ENCODE results near the gene ZCCHC7. TPM values are rescaled to one million over a fixed set of nuclear protein-coding genes. Genes with fewer than 3 reads are reported as not detected.

The ZCCHC7 gene
- total and polyA plus RNA-seq, 2 of the 8 experiments (the other 6 are each of a cell fraction or from before 2014, with no cell fraction given), result 12.2 to 27.5 TPM

- H3K4me3 ChIP-seq (ENCODE audit: extremely low read depth in 1 of 4, insufficient read depth in 2 of 4, low read depth in 3 of 4, low read length in 4 of 4), result no peak overlapping the region
- ChIA-PET POLR2A (ENCODE audit: partially characterized antibody) (no interaction called here), CTCF (ENCODE audit: partially characterized antibody) (interaction anchor here (0.9 to 1.9 kb wide), 5 partner anchors 15 to 1287 kb away, joined by 3 to 4 read pairs (median 3); no protein-coding TSS in a partner anchor)
- H3K18ac ChIP-seq (ENCODE audit: extremely low read depth, low read length), result no peak overlapping the region
- no peak overlapping the region for H2AK5ac ChIP-seq (ENCODE audit: low read depth, low read length)
- H3K79me1 ChIP-seq (ENCODE audit: low read depth, low read length), result no peaks in the 10 kb centered on the region
- no peak overlapping the region for H2AFZ ChIP-seq (ENCODE audit: low read length)
- H4K5ac ChIP-seq (ENCODE audit: insufficient read length, low read depth, low read length), result no peak overlapping the region
- no peak overlapping the region for H2BK20ac ChIP-seq (ENCODE audit: low read length)
- no peak overlapping the region for H4K91ac ChIP-seq (replicated peaks; ENCODE audit: insufficient read length, low read length)
- FAIRE-seq (no peak), DNase-seq (ENCODE audit: low read depth in 1 of 2, low spot score in 2 of 2) (no peak)
- H3K4me1 ChIP-seq (replicated peaks in 1 of 4; ENCODE audit: control insufficient read depth in 3 of 4, insufficient read depth in 4 of 4, low read length in 3 of 4), result no peaks in the 10 kb centered on the region
- H3K4ac ChIP-seq (replicated peaks; ENCODE audit: insufficient read length, low read depth, low read length), result no peak overlapping the region
- H4K8ac ChIP-seq (ENCODE audit: extremely low read depth, insufficient read depth, low read length), result no peak overlapping the region
- no peaks in the 10 kb centered on the region for H4K20me1 ChIP-seq (replicated peaks in 1 of 2; ENCODE audit: control insufficient read depth in 1 of 2, insufficient read depth in 2 of 2, low read length in 2 of 2)
- no peak overlapping the region for H3K27ac ChIP-seq (ENCODE audit: low read depth, low read length)
- H2BK5ac ChIP-seq (ENCODE audit: low read depth, low read length), result no peak overlapping the region
- H3K23me2 ChIP-seq (ENCODE audit: low read depth, low read length), result no peaks in the 10 kb centered on the region
- H3K79me2 ChIP-seq (ENCODE audit: control insufficient read depth in 1 of 2, insufficient read depth in 2 of 2, low read length in 2 of 2), result no peaks in the 10 kb centered on the region
- no peak overlapping the region for H3K9ac ChIP-seq (replicated peaks in 1 of 4; ENCODE audit: extremely low read depth in 1 of 4, low read depth in 3 of 4, low read length in 3 of 4)
- no peak overlapping the region for H2BK15ac ChIP-seq (ENCODE audit: low read length)
- H2BK120ac ChIP-seq (replicated peaks; ENCODE audit: low read depth, low read length), result no peak overlapping the region
- no peaks in the 10 kb centered on the region for H3K36me3 ChIP-seq (ENCODE audit: control insufficient read depth in 2 of 4, insufficient read depth in 4 of 4, low read length in 3 of 4)
- no peaks in the 10 kb centered on the region for H3K27me3 ChIP-seq (replicated peaks in 1 of 4; ENCODE audit: control insufficient read depth in 3 of 4, extremely low read depth in 1 of 4, insufficient read depth in 3 of 4, low read length in 3 of 4)
- H3K9me3 ChIP-seq (ENCODE audit: insufficient read depth in 2 of 2, low read depth in 1 of 2, low read length in 1 of 2), result no peaks in the 10 kb centered on the region
- H3K4me2 ChIP-seq (ENCODE audit: insufficient read depth in 1 of 2, low read depth in 2 of 2, low read length in 2 of 2), result no peak overlapping the region
- 94% methylated on average over 9 of the region's 10 CpGs; no CpG with 5 or more reads in 1 of the 2 experiments for WGBS, 2 experiments (ENCODE audit: extremely low coverage in 1 of 2, insufficient coverage in 1 of 2, insufficient read length in 1 of 2, insufficient replicate concordance in 2 of 2, low coverage in 1 of 2, low lambda C conversion rate in 2 of 2, missing lambda C conversion rate in 1 of 2)
- H3K23ac ChIP-seq (ENCODE audit: insufficient read length), result no peak overlapping the region
- H2BK12ac ChIP-seq (ENCODE audit: low read depth, low read length), result no peak overlapping the region
- H3K56ac ChIP-seq (replicated peaks; ENCODE audit: insufficient read length, low read depth, low read length), result no peak overlapping the region
- no peak overlapping the region for H3K14ac ChIP-seq (ENCODE audit: insufficient read length)
- no peak for TF ChIP-seq BRCA1 (IDR thresholded peaks at IDR 0.05; ENCODE audit: low read depth, low read length)
- no peak for TF ChIP-seq TAF1 (IDR thresholded peaks at IDR 0.05; ENCODE audit: low read depth, low read length)
- TF ChIP-seq EP300 (IDR thresholded peaks at IDR 0.05; ENCODE audit: borderline replicate concordance in 1 of 2, low read depth in 2 of 2, low read length in 2 of 2), result no peak
- TF ChIP-seq EZH2 (IDR thresholded peaks at IDR 0.05; ENCODE audit: low read depth, low read length, severe bottlenecking), result no peak
- no peak for TF ChIP-seq SRF (IDR thresholded peaks at IDR 0.05; ENCODE audit: low read depth, low read length)
- no peak for TF ChIP-seq SAP30 (IDR thresholded peaks at IDR 0.05; ENCODE audit: insufficient read depth, insufficient replicate concordance, low read length)
- no peak for TF ChIP-seq CEBPB (IDR thresholded peaks at IDR 0.05; ENCODE audit: low read depth, low read length)
- TF ChIP-seq RNF2 (IDR thresholded peaks at IDR 0.05; ENCODE audit: borderline replicate concordance, low read depth, low read length, missing control alignments, poor library complexity, severe bottlenecking), result no peak
- TF ChIP-seq BCL11A (IDR thresholded peaks at IDR 0.05; ENCODE audit: low read depth in 2 of 2, low read length in 2 of 2), result no peak
- no peak for TF ChIP-seq NANOG (IDR thresholded peaks at IDR 0.05; ENCODE audit: insufficient read depth, low read depth, low read length, poor library complexity, severe bottlenecking)
- TF ChIP-seq CREB1 (IDR thresholded peaks at IDR 0.05), result no peak
- TF ChIP-seq TCF12 (IDR thresholded peaks at IDR 0.05; ENCODE audit: low read depth, low read length), result no peak
- TF ChIP-seq FOSL1 (IDR thresholded peaks at IDR 0.05; ENCODE audit: insufficient read depth, low read depth, low read length), result no peak
- no peak for TF ChIP-seq SP1 (IDR thresholded peaks at IDR 0.05; ENCODE audit: low read depth, low read length)
- no peak for TF ChIP-seq NRF1 (IDR thresholded peaks at IDR 0.05; ENCODE audit: low read depth, low read length)
Measured at GRCh38 chr9:37386988-37387387, 266.6 kb downstream of the ZCCHC7 start.
